Transverse colon (tissue), 4 donors: ENCODE measurements around the gene VIM. TPM values are rescaled to one million over a fixed set of nuclear protein-coding genes. Genes with fewer than 3 reads are reported as not detected.

Experiments used
- DNase-seq: peaks from one replicate; pipeline ENCODE4 v3.0.0-alpha.2; 2019
- H3K27ac ChIP-seq, 4 donors: fragments of 200-600 bp; sonication (generic); 2 replicates each; pipeline ENCODE4 v1.5.1; 2016 to 2018; ENCODE audit warnings: inconsistent platforms in 4 of 4
- H3K27me3 ChIP-seq: fragments of 200-600 bp; sonication (generic); 2 replicates; pipeline ENCODE4 v1.5.1; 2017; ENCODE audit warnings: inconsistent platforms
- H3K36me3 ChIP-seq, 4 donors: fragments of 200-600 bp; sonication (generic); 2 replicates each; pipeline ENCODE4 v1.5.1; 2017 to 2019; ENCODE audit warnings: inconsistent platforms in 4 of 4
- H3K4me1 ChIP-seq, 4 donors: fragments of 200-600 bp; sonication (generic); 2 replicates each; pipeline ENCODE4 v1.5.1; 2017 to 2020; ENCODE audit warnings: inconsistent platforms in 4 of 4
- H3K4me3 ChIP-seq, 4 donors: fragments of 200-600 bp; sonication (generic); 1 replicate in 1 of 4; 2 replicates in 3 of 4; pipeline versions ENCODE4 v1.5.1 to v1.6.1; 2017 to 2019; ENCODE audit warnings: inconsistent platforms in 4 of 4
- H3K9me3 ChIP-seq, 2 donors: fragments of 200-600 bp; sonication (generic); 2 replicates each; pipeline ENCODE4 v1.5.1; 2017 to 2019; ENCODE audit warnings: inconsistent platforms in 2 of 2
- EP300 ChIP-seq: sonication (generic); formaldehyde crosslinking; IDR thresholded peaks from one replicate; pipeline ENCODE4 v1.6.1; 2017; ENCODE audit warnings: antibody characterized with exemption, low read depth
- POLR2A ChIP-seq: fragments of 450-650 bp; IDR thresholded peaks from one replicate; pipeline ENCODE4 v1.6.1; 2016; ENCODE audit warnings: antibody characterized with exemption, mild to moderate bottlenecking, moderate library complexity
- POLR2AphosphoS5 ChIP-seq, 3 donors: sonication (generic); formaldehyde crosslinking; IDR thresholded peaks; one replicate each; pipeline ENCODE4 v1.6.1; 2016; ENCODE audit warnings: antibody characterized with exemption in 3 of 3
- whole genome bisulfite sequencing, 2 donors: methylation state at CpG; one replicate each; pipeline ENCODE4 v1.1.5; 2018; ENCODE audit warnings: low coverage in 1 of 2; 5-methylcytosine and 5-hydroxymethylcytosine counted together
- in situ Hi-C, 4 donors: fragments of 200-750 bp; cut with MboI; loops; one replicate each; pipeline versions ENCODE4 v1.15.0 to v1.15.1; 2017; ENCODE audit warnings: low sequenced_read_pairs in 3 of 4, low pct_ligation_motif_present in 1 of 4, low pct_unique_long_range_greater_than_20kb in 1 of 4
- intact Hi-C: fragments of 100-400 bp; cut with DNase I; formaldehyde crosslinking; loops from one replicate; pipeline ENCODE4 v1.15.1; 2023; ENCODE audit warnings: low total_unique reads
- total RNA-seq, 4 donors: library from RNA; depleted of rRNA; stranded (reverse); fragments of >200 nt; gene quantifications; one replicate each; pipeline ENCODE4 v1.1.0, GENCODE V29; 2016
- TF ChIP-seq, protein P1 (sequence below), 5 experiments: fragments of 200-600 bp in 3 of 5; fragments of 450-650 bp in 2 of 5; sonication (generic) in 3 of 5; IDR thresholded peaks; 1 replicate in 2 of 5; 2 replicates in 3 of 5; pipeline ENCODE4 v1.5.1; 2016 to 2017; ENCODE audit warnings: antibody characterized with exemption in 5 of 5, inconsistent platforms in 3 of 5, mild to moderate bottlenecking in 2 of 5, moderate library complexity in 1 of 5

The VIM gene
- total RNA-seq, 4 donors from 2014 or later, result 345 to 1,157 (median 686) TPM

- intact Hi-C loops, result no loop called here
- peaks cover 0 to 55% (median 15%) of the 10 kb centered on the region in 4 donors for H3K36me3 ChIP-seq
- peaks cover 6 to 66% (median 45%) of the 10 kb centered on the region in 4 donors for H3K4me1 ChIP-seq
- H3K27me3 ChIP-seq, result peaks cover 5% of the 10 kb centered on the region
- DNase-seq, result peak; percentile 44
- 34 to 47% methylated on average over 7 to 14 of the region's 14 CpGs for WGBS, 2 donors
- no peaks in the 10 kb centered on the region for H3K9me3 ChIP-seq
- H3K27ac ChIP-seq, result peak overlapping the region; percentile 57 to 98 (median 94)
- H3K4me3 ChIP-seq, result peak overlapping the region in 1 of 4 donors; percentile 59
- TF ChIP-seq EP300, result no peak
- TF ChIP-seq POLR2A, result no peak
- TF ChIP-seq, protein P1, sequence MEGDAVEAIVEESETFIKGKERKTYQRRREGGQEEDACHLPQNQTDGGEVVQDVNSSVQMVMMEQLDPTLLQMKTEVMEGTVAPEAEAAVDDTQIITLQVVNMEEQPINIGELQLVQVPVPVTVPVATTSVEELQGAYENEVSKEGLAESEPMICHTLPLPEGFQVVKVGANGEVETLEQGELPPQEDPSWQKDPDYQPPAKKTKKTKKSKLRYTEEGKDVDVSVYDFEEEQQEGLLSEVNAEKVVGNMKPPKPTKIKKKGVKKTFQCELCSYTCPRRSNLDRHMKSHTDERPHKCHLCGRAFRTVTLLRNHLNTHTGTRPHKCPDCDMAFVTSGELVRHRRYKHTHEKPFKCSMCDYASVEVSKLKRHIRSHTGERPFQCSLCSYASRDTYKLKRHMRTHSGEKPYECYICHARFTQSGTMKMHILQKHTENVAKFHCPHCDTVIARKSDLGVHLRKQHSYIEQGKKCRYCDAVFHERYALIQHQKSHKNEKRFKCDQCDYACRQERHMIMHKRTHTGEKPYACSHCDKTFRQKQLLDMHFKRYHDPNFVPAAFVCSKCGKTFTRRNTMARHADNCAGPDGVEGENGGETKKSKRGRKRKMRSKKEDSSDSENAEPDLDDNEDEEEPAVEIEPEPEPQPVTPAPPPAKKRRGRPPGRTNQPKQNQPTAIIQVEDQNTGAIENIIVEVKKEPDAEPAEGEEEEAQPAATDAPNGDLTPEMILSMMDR (IDR thresholded peaks at IDR 0.05), result no peak
- TF ChIP-seq POLR2AphosphoS5 (IDR thresholded peaks at IDR 0.05), result peak in 2 of 3 donors; percentile 31 to 37
- in situ Hi-C loops, result no loop called here
Observed at GRCh38 chr10:17233286-17233991, 5.4 kb downstream of the VIM start.

GRCh38 chr10:17234431-17234945, 6.4 kb downstream of the VIM start:
- Histone ChIP-seq H3K4me3 (peak overlapping the region in 1 of 4 donors; percentile 4), H3K4me1 (peaks cover 6 to 66% (median 36%) of the 10 kb centered on the region in 4 donors), H3K36me3 (peaks cover 0 to 55% (median 15%) of the 10 kb centered on the region in 4 donors), H3K27ac (peak overlapping the region; percentile 57 to 98 (median 94)), H3K27me3 (no peaks in the 10 kb centered on the region), H3K9me3 (no peaks in the 10 kb centered on the region)
- 89 to 100% methylated on average over 1 to 5 of the region's 5 CpGs for WGBS, 2 donors
- intact Hi-C loops, result no loop called here
- TF ChIP-seq POLR2A, result no peak
- TF ChIP-seq, protein P1 (IDR thresholded peaks at IDR 0.05), result no peak
- peak in 1 of 3 donors; percentile 3 for TF ChIP-seq POLR2AphosphoS5 (IDR thresholded peaks at IDR 0.05)
- DNase-seq, result no peak
- in situ Hi-C loops, result no loop called here

DNA sequence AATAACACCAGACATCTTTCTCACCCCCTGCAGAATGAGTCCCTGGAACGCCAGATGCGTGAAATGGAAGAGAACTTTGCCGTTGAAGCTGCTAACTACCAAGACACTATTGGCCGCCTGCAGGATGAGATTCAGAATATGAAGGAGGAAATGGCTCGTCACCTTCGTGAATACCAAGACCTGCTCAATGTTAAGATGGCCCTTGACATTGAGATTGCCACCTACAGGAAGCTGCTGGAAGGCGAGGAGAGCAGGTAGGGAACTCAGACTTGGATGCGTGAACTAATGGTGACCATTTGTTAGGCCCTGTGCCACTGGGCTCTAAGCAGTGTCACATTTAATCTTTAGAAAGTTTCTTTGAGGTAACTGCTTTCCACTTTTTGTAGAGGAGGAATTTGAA, 7.1 kb downstream of the VIM start:
- peaks cover 0 to 55% (median 15%) of the 10 kb centered on the region in 4 donors for H3K36me3 ChIP-seq
- no peak for DNase-seq
- H3K4me3 ChIP-seq, result no peak overlapping the region
- intact Hi-C loops (no loop called here), in situ Hi-C loops (no loop called here)
- 68 to 73% methylated on average over 6 to 8 of the region's 8 CpGs for WGBS, 2 donors
- H3K27me3 ChIP-seq, result no peaks in the 10 kb centered on the region
- H3K27ac ChIP-seq, result peak overlapping the region in 3 of 4 donors; percentile 57 to 95 (median 92)
- no peak for TF ChIP-seq EP300
- no peak for TF ChIP-seq POLR2A
- TF ChIP-seq POLR2AphosphoS5 (IDR thresholded peaks at IDR 0.05), result no peak
- TF ChIP-seq, protein P1 (IDR thresholded peaks at IDR 0.05), result no peak
- peaks cover 6 to 61% (median 32%) of the 10 kb centered on the region in 4 donors for H3K4me1 ChIP-seq
- H3K9me3 ChIP-seq, result no peaks in the 10 kb centered on the region

- peaks cover 0 to 55% (median 15%) of the 10 kb centered on the region in 4 donors for H3K36me3 ChIP-seq
Observed at GRCh38 chr10:17236468-17237148, 8.6 kb downstream of the VIM start.

More at GRCh38 chr10:17236468-17237148, 8.6 kb downstream of the VIM start:
- no peak overlapping the region for H3K27ac ChIP-seq
- in situ Hi-C loops, result no loop called here
- intact Hi-C loops, result no loop called here
- H3K27me3 ChIP-seq, result no peaks in the 10 kb centered on the region
- H3K4me1 ChIP-seq, result peaks cover 6 to 50% (median 27%) of the 10 kb centered on the region in 4 donors
- TF ChIP-seq EP300, result no peak
- no peak for TF ChIP-seq POLR2AphosphoS5 (IDR thresholded peaks at IDR 0.05)
- TF ChIP-seq, protein P1 (IDR thresholded peaks at IDR 0.05), result no peak
- no peak for TF ChIP-seq POLR2A
- no peak overlapping the region for H3K4me3 ChIP-seq
- no peaks in the 10 kb centered on the region for H3K9me3 ChIP-seq
- WGBS, 2 donors, result 69 to 72% methylated on average over 1 of the region's 1 CpG
- DNase-seq, result no peak
